MCF 10A (cell line): ENCODE data around the gene BEND5. TPM values are rescaled to one million over a fixed set of nuclear protein-coding genes. Genes with fewer than 3 reads are reported as not detected.
A peak's percentile ranks its signal among the peaks of the same experiment; 100 is the strongest.

Experiments
- BruUV-seq: library from RNA; stranded (reverse); fragments of 400-500 nt; replicated peaks from 2 replicates; lab custom pipeline; 2021; lab: Mats Ljungman, UMichigan
- CTCF ChIA-PET: fragments of 300-600 bp; sonication (Branson Sonifier 250); formaldehyde crosslinking; extraction: SDS; loops from one replicate; lab custom pipeline; 2021; ENCODE audit warnings: antibody characterized with exemption, inconsistent platforms; lab: Yijun Ruan, JAX
- POLR2A ChIA-PET: fragments of 300-600, 350-650 bp; sonication (Branson Sonifier 250); formaldehyde crosslinking; extraction: SDS; loops from one replicate; lab custom pipeline; 2020; ENCODE audit warnings: antibody characterized with exemption, inconsistent platforms; lab: Yijun Ruan, JAX
- DNase-seq: peaks from one replicate; pipeline ENCODE4 v3.0.0-alpha.2; 2018; ENCODE audit not compliant: unreplicated experiment
- H3K27ac Mint-ChIP-seq: one replicate; pipeline ENCODE4 v1.8.0; 2022; ENCODE audit warnings: mild to moderate bottlenecking, low read depth, mixed read lengths; ENCODE audit not compliant: unreplicated experiment
- H3K27me3 Mint-ChIP-seq: one replicate; pipeline ENCODE4 v1.8.0; 2022; ENCODE audit warnings: mixed read lengths; ENCODE audit not compliant: insufficient read depth, unreplicated experiment
- H3K36me3 Mint-ChIP-seq: one replicate; pipeline ENCODE4 v1.8.0; 2022; ENCODE audit warnings: mild to moderate bottlenecking, moderate library complexity, mixed read lengths; ENCODE audit not compliant: insufficient read depth, unreplicated experiment
- H3K4me1 Mint-ChIP-seq: one replicate; pipeline ENCODE4 v1.8.0; 2022; ENCODE audit warnings: mixed read lengths; ENCODE audit not compliant: insufficient read depth, unreplicated experiment
- H3K4me3 Mint-ChIP-seq: one replicate; pipeline ENCODE4 v1.8.0; 2022; ENCODE audit warnings: mild to moderate bottlenecking, moderate library complexity, mixed read lengths; ENCODE audit not compliant: unreplicated experiment
- H3K9me3 Mint-ChIP-seq: one replicate; pipeline ENCODE4 v1.8.0; 2022; ENCODE audit warnings: mixed read lengths; ENCODE audit not compliant: unreplicated experiment
- CTCF ChIP-seq: fragments of 200-600 bp; IDR thresholded peaks from one replicate; pipeline ENCODE4 v1.8.0; 2022; ENCODE audit warnings: antibody characterized with exemption, mild to moderate bottlenecking; ENCODE audit not compliant: unreplicated experiment
- intact Hi-C: fragments of 100-400 bp; cut with micrococcal nuclease; formaldehyde crosslinking; loops from 2 replicates; pipeline ENCODE4 v1.14.1; 2022
- total RNA-seq: library from RNA; stranded (reverse); gene quantifications from 2 replicates; pipeline ENCODE4 v1.2.3, GENCODE V29; 2022

The BEND5 gene
- total RNA-seq, 1 experiment from 2014 or later: not detected

GRCh38 chr1:48704736-48705135, 72.0 kb downstream of the BEND5 start:
- no peaks in the 10 kb centered on the region for H3K36me3 Mint-ChIP-seq
- no peak overlapping the region for H3K4me3 Mint-ChIP-seq
- TF ChIP-seq CTCF: no peak
- no peaks in the 10 kb centered on the region for H3K9me3 Mint-ChIP-seq
- H3K27ac Mint-ChIP-seq: no peak overlapping the region
- no TSS peak for BruUV-seq
- H3K4me1 Mint-ChIP-seq: no peaks in the 10 kb centered on the region
- DNase-seq: no peak
- ChIA-PET CTCF (interaction anchor here (0.7 to 2.6 kb wide), 6 partner anchors 9 to 132 kb away, joined by 3 to 7 read pairs (median 6); no protein-coding TSS in a partner anchor), POLR2A (no interaction called here)
- intact Hi-C loops: no loop called here
- H3K27me3 Mint-ChIP-seq: no peaks in the 10 kb centered on the region

- POLR2A ChIA-PET: interaction anchor here (0.9 kb wide), 1 partner anchor 155 kb away, joined by 3 read pairs; no protein-coding TSS in a partner anchor
- TF ChIP-seq CTCF: no peak
- no peaks in the 10 kb centered on the region for H3K27me3 Mint-ChIP-seq
- no peak overlapping the region for H3K27ac Mint-ChIP-seq
- H3K36me3 Mint-ChIP-seq: no peaks in the 10 kb centered on the region
- CTCF ChIA-PET: no interaction called here
- H3K4me1 Mint-ChIP-seq: no peaks in the 10 kb centered on the region
- intact Hi-C loops: no loop called here
- H3K4me3 Mint-ChIP-seq: no peak overlapping the region
- H3K9me3 Mint-ChIP-seq: no peaks in the 10 kb centered on the region
- no TSS peak for BruUV-seq
- no peak for DNase-seq
Measured at GRCh38 chr1:48701445-48701844, 75.2 kb downstream of the BEND5 start.

GRCh38 chr1:48697066-48697707, 79.5 kb downstream of the BEND5 start:
- peaks cover 16% of the 10 kb centered on the region for H3K27me3 Mint-ChIP-seq
- peak; percentile 68 for DNase-seq
- no TSS peak for BruUV-seq
- H3K4me3 Mint-ChIP-seq: no peak overlapping the region
- POLR2A ChIA-PET: interaction anchor here (1.3 kb wide), 1 partner anchor 9 kb away, joined by 3 read pairs; no protein-coding TSS in a partner anchor
- no peaks in the 10 kb centered on the region for H3K9me3 Mint-ChIP-seq
- intact Hi-C loops: loop anchor here (1.0 to 10.0 kb wide), 3 partner anchors 125 to 592 kb away; no protein-coding TSS in a partner anchor
- CTCF ChIA-PET: interaction anchor here (0.5 to 8.4 kb wide), 58 partner anchors 7 to 691 kb away, joined by 3 to 159 read pairs (median 4); no protein-coding TSS in a partner anchor
- TF ChIP-seq CTCF: peak; percentile 81
- H3K36me3 Mint-ChIP-seq: no peaks in the 10 kb centered on the region
- no peak overlapping the region for H3K27ac Mint-ChIP-seq
- peaks cover 10% of the 10 kb centered on the region for H3K4me1 Mint-ChIP-seq

GRCh38 chr1:48695161-48695560, 81.5 kb downstream of the BEND5 start:
- intact Hi-C loops: loop anchor here (10.0 kb wide), 1 partner anchor 590 kb away; no protein-coding TSS in a partner anchor
- POLR2A ChIA-PET: no interaction called here
- BruUV-seq: no TSS peak
- Mint-ChIP-seq H3K4me1 (peaks cover 10% of the 10 kb centered on the region), H3K4me3 (no peak overlapping the region), H3K27me3 (peaks cover 26% of the 10 kb centered on the region), H3K9me3 (no peaks in the 10 kb centered on the region), H3K27ac (no peak overlapping the region), H3K36me3 (no peaks in the 10 kb centered on the region)
- CTCF ChIA-PET: interaction anchor here (0.7 to 8.4 kb wide), 8 partner anchors 9 to 197 kb away, joined by 3 to 159 read pairs (median 6); no protein-coding TSS in a partner anchor
- no peak for TF ChIP-seq CTCF
- DNase-seq: no peak
